Stimulated activated CD4-positive, alpha-beta T cell treated with anti-CD3 and anti-CD28 coated beads, Interleukin-1b, Interleukin-23, amount 100 ng/mL, for 4 hours (primary cell): Measurements from ENCODE around the gene TPM1.
A peak's percentile ranks its signal among the peaks of the same experiment; 100 is the strongest.

Source experiments
- DNase-seq, 2 donors: peaks; one replicate each; pipeline ENCODE4 v3.0.0-alpha.2; 2020; ENCODE audit warnings: low read depth in 2 of 2

TPM1 gene

DNA sequence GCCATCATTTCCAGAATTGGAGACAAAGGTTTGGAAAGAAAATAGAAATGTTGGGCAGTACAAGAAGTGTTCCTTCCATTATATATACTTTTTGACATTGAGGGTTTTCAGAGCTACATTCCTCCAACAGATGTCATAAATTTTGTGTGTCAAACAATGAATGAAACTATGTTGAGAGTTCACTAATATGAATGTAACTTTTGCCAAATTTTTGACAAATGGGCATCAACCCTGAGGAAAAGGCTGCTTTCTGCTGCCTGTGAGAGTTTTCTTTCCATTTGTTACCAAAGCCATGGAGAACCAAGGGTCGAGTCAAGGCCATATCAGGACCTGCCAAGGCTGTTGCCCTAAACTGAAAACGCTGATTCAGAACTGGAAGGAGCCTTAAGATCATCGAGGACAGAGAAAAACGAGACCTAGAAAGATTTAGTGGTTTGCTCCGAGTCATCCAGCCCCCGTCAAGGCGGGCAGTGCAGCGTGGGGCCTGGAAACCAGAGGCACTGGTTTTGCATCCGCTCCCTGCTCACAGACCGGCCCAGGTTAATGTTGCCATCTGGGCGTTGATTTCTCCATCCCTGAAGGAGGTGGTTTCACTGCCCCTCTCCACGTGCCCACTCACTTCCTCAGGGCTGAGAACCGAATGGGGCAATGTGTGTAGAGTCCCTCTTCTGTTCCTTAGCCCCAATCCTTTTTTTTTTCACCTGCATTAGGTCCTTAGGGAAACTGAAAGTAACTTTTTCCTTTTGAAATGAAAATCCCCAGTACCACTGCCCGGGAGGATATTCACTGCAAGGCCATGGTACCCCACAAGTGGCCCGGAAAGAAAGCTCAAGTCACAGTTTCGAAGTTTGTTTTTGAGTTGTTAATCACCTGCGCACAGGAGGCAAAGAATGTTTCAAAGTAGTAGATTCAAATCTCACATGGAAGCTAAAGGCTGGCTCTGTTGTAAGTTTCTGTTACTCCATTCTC lies 32.8 kb downstream of the TPM1 start:
- DNase-seq = no peak

- DNase-seq = no peak
These were observed 33.6 kb downstream of the TPM1 start for GRCh38 chr15:63075984-63076713.

- no peak for DNase-seq
These were observed 34.1 kb downstream of the TPM1 start for GRCh38 chr15:63076714-63077046.

GRCh38 chr15:63077952-63078351 lies 35.4 kb downstream of the TPM1 start:
- DNase-seq = no peak

DNA sequence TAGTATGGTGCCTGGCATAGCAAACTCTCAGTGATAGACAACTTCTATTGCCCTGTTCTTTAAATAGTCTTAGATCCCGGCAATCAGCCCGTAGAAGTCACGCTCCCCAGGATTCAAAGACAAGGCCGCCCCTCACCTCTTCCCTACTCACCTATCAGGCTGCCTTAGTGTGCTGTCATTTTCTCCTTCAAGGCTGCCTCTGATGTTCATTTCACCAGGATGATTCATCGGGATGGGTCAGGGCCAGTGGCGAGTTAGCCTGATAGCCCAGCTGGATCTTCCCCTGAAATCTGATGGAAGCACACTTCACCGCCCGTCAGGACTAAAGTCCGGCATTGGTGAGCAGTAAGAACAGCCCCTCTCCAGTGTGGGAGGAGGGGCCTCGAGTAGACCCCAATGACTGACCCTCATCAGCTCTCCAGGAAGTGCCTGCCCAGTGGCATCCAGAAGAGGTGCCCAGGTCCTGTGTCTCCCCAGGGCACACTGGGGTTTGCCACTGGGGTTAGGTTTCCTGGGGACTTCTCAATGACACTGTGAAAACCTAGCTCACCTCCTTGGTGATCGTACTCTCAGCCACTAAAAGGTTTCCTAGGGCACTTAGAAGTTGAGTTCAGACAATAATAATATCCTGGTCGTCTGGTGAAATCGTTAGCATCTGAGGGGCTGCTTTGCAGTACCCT lies 37.5 kb downstream of the TPM1 start:
- no peak for DNase-seq

- DNase-seq = no peak
These were observed 38.2 kb downstream of the TPM1 start for GRCh38 chr15:63080634-63081250.

GRCh38 chr15:63082366-63082765 lies 39.8 kb downstream of the TPM1 start:
- no peak for DNase-seq

- no peak for DNase-seq
These were observed 40.5 kb downstream of the TPM1 start for GRCh38 chr15:63083044-63083443.

DNA sequence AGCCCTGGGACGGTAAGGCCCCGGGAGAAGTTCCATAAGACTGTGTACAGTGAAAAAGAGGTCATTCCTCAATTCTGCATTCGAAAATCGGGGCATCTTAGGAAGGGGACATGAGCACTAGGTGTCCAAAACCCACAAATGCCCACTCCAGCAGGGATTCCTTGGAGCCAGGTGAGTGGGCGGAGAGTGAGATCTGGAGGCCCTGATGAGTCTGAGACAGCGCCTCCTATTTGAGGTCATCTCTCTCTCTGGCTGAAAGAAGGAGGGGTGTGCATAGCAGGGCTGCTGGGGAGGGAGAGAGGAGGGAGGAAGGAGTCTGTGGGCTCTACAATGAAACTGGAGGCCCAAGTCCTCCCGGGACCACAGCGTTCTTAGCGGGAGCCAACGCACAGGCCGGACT lies 41.0 kb downstream of the TPM1 start:
- no peak for DNase-seq

GRCh38 chr15:63084806-63085205 lies 42.3 kb downstream of the TPM1 start:
- no peak for DNase-seq

- DNase-seq = no peak
These were observed 42.7 kb downstream of the TPM1 start for GRCh38 chr15:63085289-63085688.

DNA sequence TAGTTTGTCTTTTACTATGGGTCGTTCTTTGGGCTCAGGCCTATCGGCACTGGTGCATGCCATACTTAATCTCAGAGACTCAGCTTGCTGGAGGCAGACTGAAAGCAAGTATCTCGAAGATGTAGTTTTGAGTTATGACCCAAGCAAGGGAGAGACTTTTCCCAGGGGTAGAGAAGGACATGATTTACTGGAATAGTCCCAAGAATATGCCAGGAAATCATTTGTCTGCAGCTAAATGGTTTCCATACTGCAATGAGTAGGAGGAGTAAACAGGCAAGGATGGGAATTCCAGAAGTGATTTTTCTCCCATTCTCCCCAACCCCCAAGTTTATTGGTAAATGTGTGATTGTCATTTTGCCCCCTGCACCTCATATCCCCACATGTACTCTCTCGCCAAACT lies 43.7 kb downstream of the TPM1 start:
- no peak for DNase-seq

DNA sequence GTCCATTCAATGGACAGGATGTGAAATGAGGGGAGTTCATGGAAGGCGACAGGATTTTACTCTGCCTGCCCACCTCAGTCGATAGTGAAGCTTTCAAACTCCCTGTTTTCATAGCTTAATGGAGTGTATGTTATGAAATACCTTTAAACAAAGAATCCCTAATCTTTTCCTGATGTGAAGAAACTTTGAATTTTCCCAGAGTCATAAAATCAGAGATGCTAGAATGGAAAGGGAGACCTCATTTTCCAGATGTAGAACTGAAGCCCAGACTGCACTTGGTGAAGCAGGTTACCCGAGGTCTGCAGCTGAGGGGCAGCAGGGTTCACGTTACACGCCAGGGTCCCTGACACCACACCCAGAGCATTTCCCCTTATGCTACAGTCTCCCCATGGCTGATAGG lies 44.4 kb downstream of the TPM1 start:
- no peak for DNase-seq

- no peak for DNase-seq
These were observed 46.1 kb downstream of the TPM1 start for GRCh38 chr15:63088533-63089245.

DNA sequence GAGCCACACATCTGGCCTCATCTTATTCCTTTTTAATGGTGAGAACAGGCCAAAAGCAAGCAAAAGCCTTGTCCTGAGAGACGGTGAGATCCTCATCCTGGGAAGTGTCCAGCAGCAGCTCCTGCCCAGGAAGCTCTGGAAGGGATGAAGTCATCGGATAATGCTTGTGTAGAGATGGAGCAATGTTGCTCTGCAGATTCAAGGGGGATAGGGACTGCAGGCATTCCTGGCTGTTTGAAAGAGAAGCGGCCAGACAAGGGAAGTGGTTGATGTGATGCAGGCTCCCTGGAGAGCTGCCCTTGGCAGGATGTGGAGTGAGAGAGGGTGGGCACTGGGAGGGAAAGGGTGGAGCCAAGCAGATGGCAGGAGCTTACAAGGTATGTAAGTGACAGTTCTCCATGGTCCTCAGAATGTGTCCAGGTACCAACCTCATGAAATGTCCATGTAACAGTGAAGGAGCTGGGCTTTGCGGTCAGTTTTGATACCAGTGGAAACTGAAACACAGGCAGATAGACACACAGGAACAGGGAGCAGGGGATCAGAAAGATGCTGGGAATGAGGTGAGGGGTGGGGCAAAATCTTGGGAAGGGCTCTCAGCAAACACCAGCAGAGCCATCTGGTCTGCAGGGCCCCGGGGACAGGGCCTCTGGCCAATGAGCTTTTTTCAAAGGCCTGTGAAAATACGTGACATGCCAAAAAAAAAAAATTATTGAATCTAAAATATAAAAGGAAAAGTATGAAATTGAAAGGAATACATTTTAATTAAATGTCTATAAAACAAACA lies 46.9 kb downstream of the TPM1 start:
- no peak for DNase-seq

GRCh38 chr15:63090472-63090871 lies 47.9 kb downstream of the TPM1 start:
- no peak for DNase-seq

- DNase-seq = no peak
These were observed 48.3 kb downstream of the TPM1 start for GRCh38 chr15:63090887-63091286.

- DNase-seq = no peak
These were observed 49.3 kb downstream of the TPM1 start for GRCh38 chr15:63091679-63092446.

DNA sequence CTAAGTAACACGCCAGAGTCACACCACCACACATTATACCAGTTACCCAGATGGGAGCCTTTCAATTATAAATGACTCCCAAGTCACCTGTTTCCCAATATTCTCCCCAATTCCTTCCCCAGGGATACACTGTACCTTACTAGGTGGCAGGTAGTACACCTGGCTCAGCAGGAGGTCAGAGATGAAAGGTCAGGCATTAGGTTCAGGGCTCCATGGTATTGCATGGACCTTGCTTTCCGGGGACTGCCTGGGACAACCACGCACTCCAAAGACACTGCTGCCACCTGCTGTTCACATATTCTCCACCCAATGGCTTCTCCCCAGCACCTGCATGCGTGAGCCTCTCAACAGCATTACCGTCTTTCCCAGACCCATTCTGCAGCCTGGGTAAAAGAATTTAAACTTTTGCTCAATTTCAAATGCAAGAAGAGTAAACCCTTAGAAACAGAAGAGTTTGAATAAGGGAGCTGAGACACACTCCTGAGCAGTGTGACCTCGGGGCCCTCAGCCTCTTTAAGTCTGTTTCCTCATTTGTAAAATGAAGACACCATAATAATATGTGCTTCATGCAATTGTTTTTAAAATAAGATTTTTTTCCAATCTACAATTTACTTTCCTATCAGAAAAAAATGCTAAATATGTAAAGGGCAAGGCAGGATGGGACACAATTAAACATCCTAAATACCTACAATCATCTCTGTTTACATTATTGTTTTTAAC lies 51.1 kb downstream of the TPM1 start:
- DNase-seq = peak; percentile 57 to 65
